Fibroblast of lung (primary cell): ENCODE data around the gene FLNA.

ENCODE experiments used
- CTCF ChIP-seq, 2 donors: IDR thresholded peaks in 1 of 2; conservative IDR thresholded peaks in 1 of 2; 1 replicate in 1 of 2; 2 replicates in 1 of 2; pipeline ENCODE4 v1.5.1; 2011 to 2012; ENCODE audit warnings: low read length in 2 of 2, control low read depth in 1 of 2, inconsistent platforms in 1 of 2, low read depth in 1 of 2, mild to moderate bottlenecking in 1 of 2
- EZH2 ChIP-seq: IDR thresholded peaks from 2 replicates; pipeline ENCODE4 v1.5.1; 2012; ENCODE audit warnings: low read length, control low read depth, mild to moderate bottlenecking; ENCODE audit errors: missing control alignments

DNA sequence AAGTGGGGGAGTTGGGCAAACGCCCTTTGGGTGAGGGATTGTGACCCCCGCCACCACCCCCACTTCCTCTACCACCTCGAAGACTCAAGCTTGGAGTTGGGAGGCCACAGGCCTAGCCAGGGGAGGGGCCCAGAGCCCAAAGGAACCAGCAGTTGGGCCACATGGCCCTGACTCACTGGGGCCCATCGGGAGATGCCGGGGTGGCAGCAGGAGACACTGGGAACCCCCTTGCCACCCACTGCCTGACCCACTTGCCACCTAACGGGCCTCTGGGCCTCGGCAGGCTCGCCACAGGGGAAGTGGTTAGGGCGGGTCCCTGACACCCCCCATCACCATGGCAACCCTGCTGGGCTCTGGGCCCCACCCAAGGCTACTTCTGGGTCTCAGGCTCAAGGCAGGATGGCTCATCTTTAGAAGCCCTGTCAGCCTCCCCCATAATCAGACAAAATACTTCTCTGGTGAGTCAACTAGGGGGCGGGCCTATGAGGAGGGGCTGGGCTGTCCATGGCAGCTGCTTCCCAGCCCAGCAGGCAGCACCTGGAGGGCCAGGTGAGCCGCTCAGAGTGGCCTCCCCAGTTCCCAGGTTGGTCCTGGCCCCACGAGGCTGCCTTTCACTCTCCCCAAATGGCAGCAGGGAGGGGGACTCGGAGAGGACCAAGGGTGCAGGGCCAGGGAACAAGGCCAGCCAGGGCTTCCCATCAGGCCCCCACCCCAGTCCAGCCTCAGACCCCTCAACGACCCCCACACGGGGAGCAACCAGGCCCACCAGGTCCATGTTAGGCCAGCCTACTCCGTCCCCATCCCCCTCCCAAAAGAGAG, 5.6 kb downstream of the FLNA start:
- TF ChIP-seq CTCF (conservative IDR thresholded peaks at IDR 0.05 in 1 of 2, IDR thresholded peaks at IDR 0.05 in 1 of 2; ENCODE audit: low read depth in 1 of 2, low read length in 2 of 2): no peak
- TF ChIP-seq EZH2: no peak
